ENCODE measurements around the gene OSCAR. TPM values are rescaled to one million over a fixed set of nuclear protein-coding genes. Genes with fewer than 3 reads are reported as not detected.

Gene OSCAR
- total and polyA plus RNA-seq, 10 of the 15 experiments (the other 5 are each of a cell fraction or from before 2014, with no cell fraction given) = 0.08 to 0.27 (median 0.10) TPM; not detected in 7

DNA sequence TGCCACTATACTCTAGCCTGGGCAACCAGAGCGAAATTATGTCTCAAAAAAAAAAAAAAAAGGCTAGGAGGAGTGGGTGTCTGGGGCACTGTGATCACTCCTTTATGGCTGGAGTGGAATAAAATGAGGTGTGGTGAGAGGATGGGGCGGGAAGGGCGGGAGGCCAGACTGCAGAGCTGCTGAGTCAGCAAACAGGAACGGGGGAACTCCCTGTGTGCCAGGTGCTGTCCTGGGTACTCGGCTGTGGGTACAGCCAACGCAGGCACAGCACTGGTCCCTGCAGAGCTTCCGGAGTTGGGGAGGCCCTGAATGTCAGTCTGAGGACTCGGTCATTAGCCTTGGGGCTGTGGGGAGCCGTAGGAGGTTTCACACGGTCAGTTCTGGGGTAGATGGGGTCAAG is 20.7 kb upstream of the OSCAR start:
- Histone ChIP-seq H3K79me2 (ENCODE audit: control insufficient read depth, insufficient read depth, low read length) (peaks cover 10% of the 10 kb centered on the region), H3K4me3 (no peak overlapping the region), H3K9me3 (replicated peaks; ENCODE audit: control insufficient read depth, insufficient read depth, low read length) (no peaks in the 10 kb centered on the region), H4K20me1 (ENCODE audit: control insufficient read depth, insufficient read depth) (no peaks in the 10 kb centered on the region), H2AFZ (ENCODE audit: control insufficient read depth, low read depth, low read length) (no peak overlapping the region), H3K4me1 (ENCODE audit: control insufficient read depth, insufficient read depth, low read length) (peaks cover 10% of the 10 kb centered on the region), H3K27ac (ENCODE audit: control insufficient read depth, insufficient read depth) (no peak overlapping the region), H3K9ac (ENCODE audit: control insufficient read depth, insufficient read depth, low read length) (no peak overlapping the region), H3K36me3 (ENCODE audit: control insufficient read depth in 2 of 2, insufficient read depth in 2 of 2, low read length in 1 of 2) (peaks cover 14 to 25% of the 10 kb centered on the region in 2 experiments), H3K27me3 (replicated peaks in 1 of 2; ENCODE audit: control insufficient read depth in 2 of 2, insufficient read depth in 2 of 2, low read length in 1 of 2) (no peaks in the 10 kb centered on the region), H3K4me2 (ENCODE audit: control insufficient read depth, insufficient read depth) (no peak overlapping the region)
- SMC1A ChIA-PET (ENCODE audit: uncharacterized antibody, unreplicated experiment) = no interaction called here
- FAIRE-seq (no peak), DNase-seq (ENCODE audit: low read depth, low spot score) (no peak), ATAC-seq (no peak)
- RAD21 ChIA-PET (ENCODE audit: unreplicated experiment) = no interaction called here
- CTCF ChIA-PET = no interaction called here
- TF ChIP-seq YBX1 (IDR thresholded peaks at IDR 0.05) (no peak), RAD51 (IDR thresholded peaks at IDR 0.05) (no peak), MTA3 (IDR thresholded peaks at IDR 0.05; ENCODE audit: borderline replicate concordance, low read length) (no peak), SP1 (IDR thresholded peaks at IDR 0.05; ENCODE audit: low read depth, low read length) (no peak), ZBED1 (IDR thresholded peaks at IDR 0.05; ENCODE audit: borderline replicate concordance) (no peak)
- TF ChIP-seq, protein P1, sequence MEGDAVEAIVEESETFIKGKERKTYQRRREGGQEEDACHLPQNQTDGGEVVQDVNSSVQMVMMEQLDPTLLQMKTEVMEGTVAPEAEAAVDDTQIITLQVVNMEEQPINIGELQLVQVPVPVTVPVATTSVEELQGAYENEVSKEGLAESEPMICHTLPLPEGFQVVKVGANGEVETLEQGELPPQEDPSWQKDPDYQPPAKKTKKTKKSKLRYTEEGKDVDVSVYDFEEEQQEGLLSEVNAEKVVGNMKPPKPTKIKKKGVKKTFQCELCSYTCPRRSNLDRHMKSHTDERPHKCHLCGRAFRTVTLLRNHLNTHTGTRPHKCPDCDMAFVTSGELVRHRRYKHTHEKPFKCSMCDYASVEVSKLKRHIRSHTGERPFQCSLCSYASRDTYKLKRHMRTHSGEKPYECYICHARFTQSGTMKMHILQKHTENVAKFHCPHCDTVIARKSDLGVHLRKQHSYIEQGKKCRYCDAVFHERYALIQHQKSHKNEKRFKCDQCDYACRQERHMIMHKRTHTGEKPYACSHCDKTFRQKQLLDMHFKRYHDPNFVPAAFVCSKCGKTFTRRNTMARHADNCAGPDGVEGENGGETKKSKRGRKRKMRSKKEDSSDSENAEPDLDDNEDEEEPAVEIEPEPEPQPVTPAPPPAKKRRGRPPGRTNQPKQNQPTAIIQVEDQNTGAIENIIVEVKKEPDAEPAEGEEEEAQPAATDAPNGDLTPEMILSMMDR (IDR thresholded peaks at IDR 0.05 in 2 of 3, conservative IDR thresholded peaks at IDR 0.05 in 1 of 3; ENCODE audit: control insufficient read depth in 2 of 3, extremely low read depth in 1 of 3, insufficient read depth in 1 of 3, low read depth in 3 of 3, low read length in 3 of 3) = no peak
- TF ChIP-seq, protein P2, sequence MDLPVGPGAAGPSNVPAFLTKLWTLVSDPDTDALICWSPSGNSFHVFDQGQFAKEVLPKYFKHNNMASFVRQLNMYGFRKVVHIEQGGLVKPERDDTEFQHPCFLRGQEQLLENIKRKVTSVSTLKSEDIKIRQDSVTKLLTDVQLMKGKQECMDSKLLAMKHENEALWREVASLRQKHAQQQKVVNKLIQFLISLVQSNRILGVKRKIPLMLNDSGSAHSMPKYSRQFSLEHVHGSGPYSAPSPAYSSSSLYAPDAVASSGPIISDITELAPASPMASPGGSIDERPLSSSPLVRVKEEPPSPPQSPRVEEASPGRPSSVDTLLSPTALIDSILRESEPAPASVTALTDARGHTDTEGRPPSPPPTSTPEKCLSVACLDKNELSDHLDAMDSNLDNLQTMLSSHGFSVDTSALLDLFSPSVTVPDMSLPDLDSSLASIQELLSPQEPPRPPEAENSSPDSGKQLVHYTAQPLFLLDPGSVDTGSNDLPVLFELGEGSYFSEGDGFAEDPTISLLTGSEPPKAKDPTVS (IDR thresholded peaks at IDR 0.05; ENCODE audit: low read depth, low read length) = no peak
- TF ChIP-seq, protein P3, sequence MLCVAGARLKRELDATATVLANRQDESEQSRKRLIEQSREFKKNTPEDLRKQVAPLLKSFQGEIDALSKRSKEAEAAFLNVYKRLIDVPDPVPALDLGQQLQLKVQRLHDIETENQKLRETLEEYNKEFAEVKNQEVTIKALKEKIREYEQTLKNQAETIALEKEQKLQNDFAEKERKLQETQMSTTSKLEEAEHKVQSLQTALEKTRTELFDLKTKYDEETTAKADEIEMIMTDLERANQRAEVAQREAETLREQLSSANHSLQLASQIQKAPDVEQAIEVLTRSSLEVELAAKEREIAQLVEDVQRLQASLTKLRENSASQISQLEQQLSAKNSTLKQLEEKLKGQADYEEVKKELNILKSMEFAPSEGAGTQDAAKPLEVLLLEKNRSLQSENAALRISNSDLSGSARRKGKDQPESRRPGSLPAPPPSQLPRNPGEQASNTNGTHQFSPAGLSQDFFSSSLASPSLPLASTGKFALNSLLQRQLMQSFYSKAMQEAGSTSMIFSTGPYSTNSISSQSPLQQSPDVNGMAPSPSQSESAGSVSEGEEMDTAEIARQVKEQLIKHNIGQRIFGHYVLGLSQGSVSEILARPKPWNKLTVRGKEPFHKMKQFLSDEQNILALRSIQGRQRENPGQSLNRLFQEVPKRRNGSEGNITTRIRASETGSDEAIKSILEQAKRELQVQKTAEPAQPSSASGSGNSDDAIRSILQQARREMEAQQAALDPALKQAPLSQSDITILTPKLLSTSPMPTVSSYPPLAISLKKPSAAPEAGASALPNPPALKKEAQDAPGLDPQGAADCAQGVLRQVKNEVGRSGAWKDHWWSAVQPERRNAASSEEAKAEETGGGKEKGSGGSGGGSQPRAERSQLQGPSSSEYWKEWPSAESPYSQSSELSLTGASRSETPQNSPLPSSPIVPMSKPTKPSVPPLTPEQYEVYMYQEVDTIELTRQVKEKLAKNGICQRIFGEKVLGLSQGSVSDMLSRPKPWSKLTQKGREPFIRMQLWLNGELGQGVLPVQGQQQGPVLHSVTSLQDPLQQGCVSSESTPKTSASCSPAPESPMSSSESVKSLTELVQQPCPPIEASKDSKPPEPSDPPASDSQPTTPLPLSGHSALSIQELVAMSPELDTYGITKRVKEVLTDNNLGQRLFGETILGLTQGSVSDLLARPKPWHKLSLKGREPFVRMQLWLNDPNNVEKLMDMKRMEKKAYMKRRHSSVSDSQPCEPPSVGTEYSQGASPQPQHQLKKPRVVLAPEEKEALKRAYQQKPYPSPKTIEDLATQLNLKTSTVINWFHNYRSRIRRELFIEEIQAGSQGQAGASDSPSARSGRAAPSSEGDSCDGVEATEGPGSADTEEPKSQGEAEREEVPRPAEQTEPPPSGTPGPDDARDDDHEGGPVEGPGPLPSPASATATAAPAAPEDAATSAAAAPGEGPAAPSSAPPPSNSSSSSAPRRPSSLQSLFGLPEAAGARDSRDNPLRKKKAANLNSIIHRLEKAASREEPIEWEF (IDR thresholded peaks at IDR 0.05; ENCODE audit: insufficient replicate concordance, low read depth, low read length) = no peak
- TF ChIP-seq, protein P4, sequence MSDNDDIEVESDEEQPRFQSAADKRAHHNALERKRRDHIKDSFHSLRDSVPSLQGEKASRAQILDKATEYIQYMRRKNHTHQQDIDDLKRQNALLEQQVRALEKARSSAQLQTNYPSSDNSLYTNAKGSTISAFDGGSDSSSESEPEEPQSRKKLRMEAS (IDR thresholded peaks at IDR 0.05; ENCODE audit: low read depth, low read length) = no peak
- POLR2A ChIA-PET = no interaction called here
- in situ Hi-C loops (cut with MboI) = no loop called here
- 82% methylated on average over 10 of the region's 10 CpGs for WGBS (ENCODE audit: insufficient coverage, insufficient replicate concordance, low lambda C conversion rate, missing lambda C conversion rate)
- intact Hi-C loops (cut with micrococcal nuclease; ENCODE audit: unreplicated experiment) = no loop called here
- no TSS peak for BruUV-seq (replicated peaks)
